HuH-7.5 (cell line): ENCODE measurements around the gene GPR135.

Source experiments
- DNase-seq: peaks from one replicate; pipeline ENCODE4 v3.0.0; 2011; ENCODE audit warnings: low spot score

Gene GPR135, protein sequence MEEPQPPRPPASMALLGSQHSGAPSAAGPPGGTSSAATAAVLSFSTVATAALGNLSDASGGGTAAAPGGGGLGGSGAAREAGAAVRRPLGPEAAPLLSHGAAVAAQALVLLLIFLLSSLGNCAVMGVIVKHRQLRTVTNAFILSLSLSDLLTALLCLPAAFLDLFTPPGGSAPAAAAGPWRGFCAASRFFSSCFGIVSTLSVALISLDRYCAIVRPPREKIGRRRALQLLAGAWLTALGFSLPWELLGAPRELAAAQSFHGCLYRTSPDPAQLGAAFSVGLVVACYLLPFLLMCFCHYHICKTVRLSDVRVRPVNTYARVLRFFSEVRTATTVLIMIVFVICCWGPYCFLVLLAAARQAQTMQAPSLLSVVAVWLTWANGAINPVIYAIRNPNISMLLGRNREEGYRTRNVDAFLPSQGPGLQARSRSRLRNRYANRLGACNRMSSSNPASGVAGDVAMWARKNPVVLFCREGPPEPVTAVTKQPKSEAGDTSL

GRCh38 chr14:59465316-59466135, at the start of gene GPR135:
TSS of gene GPR135 (minus strand) at chr14:59465380. CDS start at chr14:59465226, 154 bp downstream.
- DNase-seq = no peak

DNA sequence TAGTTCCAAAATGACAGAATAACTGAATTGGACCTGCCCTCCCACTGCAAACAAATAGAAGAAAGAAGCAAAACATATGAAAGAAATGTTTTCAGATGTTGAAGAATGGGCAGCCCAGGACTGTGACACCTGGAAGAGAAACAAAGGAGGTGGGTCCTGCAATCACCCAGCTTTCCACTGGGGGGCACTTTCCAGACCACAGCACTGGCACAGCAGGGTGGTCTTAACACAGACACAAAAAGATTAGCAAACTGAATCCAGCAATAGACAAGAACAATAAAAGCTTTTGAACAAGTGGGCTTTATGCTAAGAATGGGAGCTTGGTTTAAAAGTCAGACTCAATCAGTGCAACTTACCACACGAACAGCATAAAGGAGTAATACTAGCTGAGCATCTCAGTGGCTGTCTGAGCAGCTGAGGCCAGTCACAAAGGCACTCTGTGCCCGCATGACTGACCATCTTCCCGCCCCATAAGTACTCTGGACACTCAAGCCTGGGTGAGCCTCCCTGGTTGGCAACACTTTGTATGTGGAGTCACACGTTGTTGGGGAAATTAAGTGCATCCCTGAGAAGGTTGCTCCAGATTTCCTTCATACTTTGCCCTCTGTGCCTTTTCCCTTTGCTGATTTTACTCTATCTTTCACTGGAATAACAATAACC, 46.9 kb upstream of the GPR135 start:
- DNase-seq = no peak

DNA sequence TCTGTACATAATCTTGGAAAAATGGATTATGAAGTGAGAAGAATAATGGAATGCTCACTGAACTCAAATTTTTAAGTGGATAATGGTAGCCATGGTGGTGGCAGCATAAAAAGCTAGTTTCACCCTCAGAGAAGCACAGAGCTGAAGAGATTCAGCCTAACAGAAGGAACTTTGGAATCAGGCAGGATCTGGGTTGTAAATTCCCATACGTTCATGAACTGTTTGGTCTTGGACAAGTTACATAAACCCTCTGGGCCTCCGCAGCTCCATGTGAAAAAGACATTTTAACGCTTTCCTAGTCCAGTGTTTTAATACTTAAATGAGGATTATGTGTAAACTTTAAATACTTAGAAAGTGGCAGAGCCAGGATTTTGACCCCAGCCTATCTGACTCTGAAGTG, 45.8 kb upstream of the GPR135 start:
- no peak for DNase-seq

DNA sequence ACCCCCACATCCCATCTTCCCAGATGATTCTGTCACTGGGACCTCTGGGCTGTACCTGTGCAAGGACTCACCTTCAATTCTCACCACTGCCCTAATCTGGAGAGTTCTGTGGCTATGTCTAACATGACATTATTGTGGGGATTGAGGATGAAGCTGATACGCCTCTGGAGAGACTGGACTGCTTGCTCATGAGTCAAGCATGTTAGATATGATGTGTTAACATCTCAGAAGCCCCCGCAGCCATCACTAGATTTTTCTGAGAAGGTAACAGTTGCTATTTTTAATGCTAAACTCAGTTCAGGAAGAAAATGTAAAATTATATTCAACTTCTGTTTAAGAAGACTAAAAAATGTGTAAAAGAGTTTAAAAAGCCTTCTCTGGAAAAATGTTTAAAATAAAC, 44.8 kb upstream of the GPR135 start:
- no peak for DNase-seq

- DNase-seq = no peak
Observed at GRCh38 chr14:59509101-59509500, 43.9 kb upstream of the GPR135 start.

DNA sequence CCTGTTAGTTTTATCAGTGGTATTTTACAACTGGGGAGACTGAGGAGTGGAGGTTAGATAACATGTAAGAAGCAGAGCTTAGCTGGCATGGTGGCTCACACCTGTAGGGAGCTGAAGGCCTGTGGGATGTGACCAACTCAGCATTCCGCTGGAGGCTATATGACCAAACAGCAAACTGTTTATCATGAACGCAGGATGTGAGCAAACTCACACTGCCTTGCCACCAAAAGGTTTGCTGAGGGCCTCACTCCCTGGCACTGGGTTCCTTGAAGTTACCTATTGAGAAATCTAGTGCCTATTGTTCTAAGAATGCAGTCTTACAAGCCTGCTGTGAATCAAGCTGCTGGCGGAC, 42.5 kb upstream of the GPR135 start:
- DNase-seq = no peak

- DNase-seq = peak; percentile 13
Observed at GRCh38 chr14:59507063-59507751, 42.0 kb upstream of the GPR135 start.

DNA sequence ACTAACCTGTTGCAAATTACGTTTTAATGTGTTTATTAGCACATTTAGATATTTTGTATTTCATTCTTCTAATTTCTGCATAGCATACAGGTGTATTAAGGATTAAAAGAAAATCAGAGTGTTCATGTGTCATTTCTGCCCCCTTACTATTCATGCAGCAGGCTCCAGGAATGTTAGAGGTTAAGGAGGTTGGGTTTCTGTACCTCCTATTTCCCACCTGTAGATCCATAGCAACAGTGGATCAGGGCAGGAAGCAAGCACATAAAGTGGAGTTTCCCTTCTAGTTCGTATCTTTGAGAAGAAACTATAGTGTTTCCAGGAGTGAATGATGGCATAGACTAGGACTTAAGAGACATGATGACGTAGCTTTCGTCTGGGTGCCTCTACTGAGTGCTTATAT, 38.1 kb upstream of the GPR135 start:
- no peak for DNase-seq

DNA sequence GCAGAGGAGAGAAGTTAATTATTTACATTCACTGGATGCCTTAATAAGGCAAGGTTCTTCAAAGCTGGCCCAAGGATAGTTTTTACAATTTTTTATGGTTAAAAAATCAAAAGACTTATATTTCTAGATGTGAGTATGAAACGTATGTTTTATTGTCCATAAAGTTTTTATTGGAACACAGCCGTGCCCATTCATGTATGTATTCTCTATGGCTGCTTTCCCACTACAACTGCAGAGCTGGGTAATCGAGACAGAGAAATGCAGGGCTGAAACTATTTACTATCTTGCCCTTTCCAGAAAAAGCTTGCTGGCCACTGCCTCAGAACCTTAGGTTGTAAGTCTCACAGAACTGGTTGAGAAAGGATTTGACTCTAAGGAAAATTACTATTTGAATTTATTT, 35.6 kb upstream of the GPR135 start:
- no peak for DNase-seq

- no peak for DNase-seq
Observed at GRCh38 chr14:59492384-59492783, 27.2 kb upstream of the GPR135 start.

DNA sequence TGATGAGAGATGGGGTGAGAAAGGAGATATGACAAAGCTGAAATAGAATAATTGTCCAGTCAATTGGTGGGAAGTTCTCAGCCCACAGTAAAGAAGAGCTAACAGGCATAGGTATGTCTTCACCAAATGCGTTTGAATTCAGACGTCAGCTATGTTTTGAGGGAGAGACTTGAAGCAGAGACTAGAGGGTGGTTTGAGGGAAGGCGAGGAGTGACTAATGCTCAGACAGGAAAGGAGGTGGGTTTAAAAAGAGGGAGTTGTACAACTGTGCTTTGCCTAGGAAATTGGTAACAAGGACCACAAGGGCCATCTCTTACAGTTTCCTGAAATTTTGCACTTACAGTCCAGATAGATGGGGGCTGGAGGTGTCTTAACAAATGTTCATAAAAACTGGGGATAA, 25.6 kb upstream of the GPR135 start:
- DNase-seq = no peak

DNA sequence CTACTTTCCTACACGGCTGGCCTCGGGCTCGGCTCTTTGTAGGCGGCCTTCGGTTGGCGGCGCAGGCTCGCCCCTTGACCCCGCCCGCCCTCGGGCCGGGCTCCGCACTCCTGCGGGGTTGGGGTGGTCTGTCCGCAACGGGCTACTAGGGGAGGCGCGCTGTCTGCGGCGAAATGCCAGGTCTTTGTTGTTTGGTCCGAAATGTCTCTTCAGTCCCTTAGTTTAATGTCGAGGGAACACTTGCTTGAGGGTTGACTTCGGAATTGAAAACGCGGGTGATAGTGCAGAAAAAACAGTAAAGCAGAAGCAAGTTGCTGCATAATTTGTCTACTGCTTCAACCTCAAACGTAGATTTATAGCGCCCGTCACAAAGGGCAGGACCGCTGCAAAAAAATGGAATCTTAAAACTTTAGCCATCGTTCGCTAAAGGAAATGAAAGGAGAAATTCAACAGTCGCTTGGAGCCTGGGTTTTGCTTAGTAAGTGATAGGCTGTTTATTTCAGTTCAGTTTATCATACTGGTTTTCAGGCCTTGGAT, 19.5 kb upstream of the GPR135 start:
- no peak for DNase-seq

DNA sequence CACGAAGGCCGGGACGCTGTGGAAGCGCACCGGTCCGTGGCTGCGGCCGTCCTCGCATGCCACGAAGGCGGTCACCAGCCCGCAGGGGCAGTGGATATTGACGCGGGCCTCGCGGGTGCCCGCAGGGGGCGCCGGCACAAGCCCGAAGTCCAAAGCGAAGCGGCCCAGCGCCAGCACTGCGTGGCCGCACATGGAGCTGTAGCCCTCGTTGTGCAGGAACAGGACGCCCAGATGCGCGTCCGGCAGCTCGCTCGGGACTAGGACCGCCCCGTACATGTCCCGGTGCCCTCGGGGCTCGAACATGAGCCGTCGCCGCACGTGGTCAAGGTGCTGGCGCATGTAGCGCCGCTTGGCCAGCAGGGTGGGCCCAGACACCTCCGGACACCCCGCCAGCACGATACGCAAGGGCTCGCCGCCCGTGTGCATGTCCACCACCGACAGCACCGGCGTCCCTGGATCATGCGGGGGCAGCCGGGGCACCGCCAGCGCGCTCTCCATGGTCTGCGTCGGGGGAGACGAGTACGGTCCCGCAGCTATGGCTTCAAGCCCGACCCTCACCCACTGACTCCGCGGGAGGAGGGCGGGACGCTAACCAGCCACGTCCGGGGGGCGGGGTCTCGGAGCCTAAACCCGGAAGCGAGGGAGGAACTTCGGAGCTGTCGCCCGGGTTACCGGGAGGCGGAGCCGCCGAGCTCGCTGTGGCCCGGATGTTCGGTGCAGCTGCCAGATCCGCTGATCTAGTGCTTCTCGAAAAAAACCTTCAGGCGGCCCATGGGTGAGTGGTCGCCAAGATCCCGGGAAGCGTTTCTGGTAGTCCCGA, 18.8 kb upstream of the GPR135 start, which contains the start of the genes JKAMP and L3HYPDH:
Gene JKAMP (plus strand): TSS at position 699 of the 820 bp plus-strand sequence. CDS start 73 bp downstream, at position 772.
Gene L3HYPDH (minus strand): TSS at position 590 of the 820 bp plus-strand sequence. CDS start 92 bp downstream, at position 498.
- DNase-seq = peak; percentile 84

- peak; percentile 30 for DNase-seq
Observed at GRCh38 chr14:59483363-59483762, 18.2 kb upstream of the GPR135 start.

GRCh38 chr14:59482541-59483331, 17.6 kb upstream of the GPR135 start:
- DNase-seq = no peak

GRCh38 chr14:59481871-59482540, 16.8 kb upstream of the GPR135 start:
- DNase-seq = no peak

GRCh38 chr14:59481407-59481806, 16.2 kb upstream of the GPR135 start:
- no peak for DNase-seq

GRCh38 chr14:59480166-59480565, 15.0 kb upstream of the GPR135 start:
- DNase-seq = no peak

GRCh38 chr14:59478540-59478939, 13.4 kb upstream of the GPR135 start:
- no peak for DNase-seq
